Stimulated activated CD4-positive, alpha-beta T cell treated with anti-CD3 and anti-CD28 coated beads, Interleukin-2, amount 100 ng/mL, for 48 hours (primary cell): Measurements from ENCODE around the gene AMBN.
"Not testable (repeated sequence)": the region's sequence is repeated elsewhere in the genome, so short reads cannot be mapped to it uniquely, and the experiment has no call there.

Experiments
- DNase-seq, 2 donors: peaks; one replicate each; pipeline ENCODE4 v3.0.0-alpha.2; 2020

The AMBN gene

GRCh38 chr4:70608324-70608723, 16.3 kb downstream of the AMBN start:
- DNase-seq = no peak

GRCh38 chr4:70613306-70614183, 21.5 kb downstream of the AMBN start:
- DNase-seq = no peak

- no peak for DNase-seq
Measured at GRCh38 chr4:70614184-70614555, 22.1 kb downstream of the AMBN start.

- DNase-seq = no peak
Measured at GRCh38 chr4:70619288-70619687, 27.2 kb downstream of the AMBN start.

- no peak for DNase-seq
Measured at GRCh38 chr4:70619778-70620177, 27.7 kb downstream of the AMBN start.

GRCh38 chr4:70623323-70623722, 31.3 kb downstream of the AMBN start:
- no peak for DNase-seq

- no peak for DNase-seq
Measured at GRCh38 chr4:70624226-70624793, 32.3 kb downstream of the AMBN start.

- no peak for DNase-seq
Measured at GRCh38 chr4:70627620-70628019, 35.6 kb downstream of the AMBN start.

- DNase-seq = no peak
Measured at GRCh38 chr4:70628444-70628843, 36.4 kb downstream of the AMBN start, which contains the start of gene ENAM. TSS of gene ENAM (plus strand) at chr4:70628744. CDS start at chr4:70629501, 757 bp downstream.

GRCh38 chr4:70629469-70630090, 37.5 kb downstream of the AMBN start:
- DNase-seq = no peak

GRCh38 chr4:70630162-70630561, 38.1 kb downstream of the AMBN start:
- DNase-seq = no peak

GRCh38 chr4:70632028-70632427, 40.0 kb downstream of the AMBN start:
- no peak for DNase-seq

GRCh38 chr4:70634482-70634881, 42.4 kb downstream of the AMBN start:
- no peak for DNase-seq

- no peak for DNase-seq
Measured at GRCh38 chr4:70637239-70637913, 45.3 kb downstream of the AMBN start.

GRCh38 chr4:70640192-70640591, 48.1 kb downstream of the AMBN start:
- DNase-seq = no peak

- not testable (repeated sequence) for DNase-seq
Measured at GRCh38 chr4:70650741-70651140, 58.7 kb downstream of the AMBN start.

- no peak for DNase-seq
Measured at GRCh38 chr4:70651864-70652506, 59.9 kb downstream of the AMBN start.

- no peak for DNase-seq
Measured at GRCh38 chr4:70654605-70655011, 62.6 kb downstream of the AMBN start.
